Hepatocyte (in vitro differentiated cells): ENCODE measurements around the gene POLD2.

Experiments
- EZH2 ChIP-seq: fragments of 200-600 bp; sonication (generic); IDR thresholded peaks from 2 replicates; pipeline ENCODE4 v1.6.1; 2016; ENCODE audit warnings: antibody characterized with exemption, mild to moderate bottlenecking, borderline replicate concordance
- EZH2phosphoT487 ChIP-seq: fragments of 200-600 bp; sonication (generic); IDR thresholded peaks from one replicate; pipeline ENCODE4 v1.6.1; 2018; ENCODE audit warnings: antibody characterized with exemption, mild to moderate bottlenecking, low read depth, moderate library complexity; ENCODE audit not compliant: unreplicated experiment, severe bottlenecking
- TF ChIP-seq, protein P1 (sequence below): fragments of 200-600 bp; sonication (generic); IDR thresholded peaks from 2 replicates; pipeline ENCODE4 v1.5.1; 2016; ENCODE audit warnings: antibody characterized with exemption, mild to moderate bottlenecking; ENCODE audit not compliant: poor library complexity

DNA sequence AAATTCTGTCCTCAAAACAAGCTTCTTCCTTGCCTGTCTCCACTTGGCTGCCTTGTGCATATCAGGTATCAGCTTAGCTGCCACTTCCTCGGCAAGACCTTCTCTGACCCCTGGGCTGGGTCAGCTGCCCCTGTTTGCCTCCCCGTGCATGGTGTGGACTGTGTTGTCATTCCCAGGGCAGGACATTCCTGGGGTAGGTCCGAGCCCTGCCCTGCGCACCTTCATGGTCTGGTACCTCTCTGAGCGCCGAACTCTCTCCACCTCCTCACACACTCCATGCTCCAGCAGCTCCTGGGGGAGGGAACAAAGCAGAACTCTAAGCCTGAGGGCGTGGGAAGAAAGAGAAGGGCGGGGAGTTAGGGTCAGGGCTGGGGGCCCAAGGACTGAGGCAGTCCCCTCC, 44.8 kb downstream of the POLD2 start:
- TF ChIP-seq, protein P1, sequence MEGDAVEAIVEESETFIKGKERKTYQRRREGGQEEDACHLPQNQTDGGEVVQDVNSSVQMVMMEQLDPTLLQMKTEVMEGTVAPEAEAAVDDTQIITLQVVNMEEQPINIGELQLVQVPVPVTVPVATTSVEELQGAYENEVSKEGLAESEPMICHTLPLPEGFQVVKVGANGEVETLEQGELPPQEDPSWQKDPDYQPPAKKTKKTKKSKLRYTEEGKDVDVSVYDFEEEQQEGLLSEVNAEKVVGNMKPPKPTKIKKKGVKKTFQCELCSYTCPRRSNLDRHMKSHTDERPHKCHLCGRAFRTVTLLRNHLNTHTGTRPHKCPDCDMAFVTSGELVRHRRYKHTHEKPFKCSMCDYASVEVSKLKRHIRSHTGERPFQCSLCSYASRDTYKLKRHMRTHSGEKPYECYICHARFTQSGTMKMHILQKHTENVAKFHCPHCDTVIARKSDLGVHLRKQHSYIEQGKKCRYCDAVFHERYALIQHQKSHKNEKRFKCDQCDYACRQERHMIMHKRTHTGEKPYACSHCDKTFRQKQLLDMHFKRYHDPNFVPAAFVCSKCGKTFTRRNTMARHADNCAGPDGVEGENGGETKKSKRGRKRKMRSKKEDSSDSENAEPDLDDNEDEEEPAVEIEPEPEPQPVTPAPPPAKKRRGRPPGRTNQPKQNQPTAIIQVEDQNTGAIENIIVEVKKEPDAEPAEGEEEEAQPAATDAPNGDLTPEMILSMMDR, result no peak
- TF ChIP-seq EZH2phosphoT487, result no peak
- TF ChIP-seq EZH2, result no peak
